ENCODE measurements around the gene CRISP1.

The CRISP1 gene

DNA sequence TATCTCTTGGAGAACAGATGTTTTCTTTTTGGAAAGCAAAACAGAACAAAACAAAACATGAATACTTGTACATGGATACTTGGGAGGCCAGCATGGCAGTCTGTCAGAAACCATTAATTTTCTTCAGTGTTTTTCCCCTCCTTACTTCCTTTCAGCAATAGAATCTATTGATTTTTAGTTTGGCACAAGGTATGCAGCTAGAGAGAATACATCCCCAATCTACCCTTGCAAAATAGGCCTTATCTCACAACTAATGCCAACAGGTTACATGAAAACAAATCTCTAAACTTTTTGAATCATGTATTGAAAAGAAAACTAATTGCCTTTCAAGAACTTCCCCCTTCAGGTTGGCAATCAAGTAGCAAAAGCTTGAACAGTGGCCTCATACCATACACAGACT lies 82.1 kb downstream of the CRISP1 start:
- H3K27ac ChIP-seq: no peak overlapping the region
- TF ChIP-seq, protein P1, sequence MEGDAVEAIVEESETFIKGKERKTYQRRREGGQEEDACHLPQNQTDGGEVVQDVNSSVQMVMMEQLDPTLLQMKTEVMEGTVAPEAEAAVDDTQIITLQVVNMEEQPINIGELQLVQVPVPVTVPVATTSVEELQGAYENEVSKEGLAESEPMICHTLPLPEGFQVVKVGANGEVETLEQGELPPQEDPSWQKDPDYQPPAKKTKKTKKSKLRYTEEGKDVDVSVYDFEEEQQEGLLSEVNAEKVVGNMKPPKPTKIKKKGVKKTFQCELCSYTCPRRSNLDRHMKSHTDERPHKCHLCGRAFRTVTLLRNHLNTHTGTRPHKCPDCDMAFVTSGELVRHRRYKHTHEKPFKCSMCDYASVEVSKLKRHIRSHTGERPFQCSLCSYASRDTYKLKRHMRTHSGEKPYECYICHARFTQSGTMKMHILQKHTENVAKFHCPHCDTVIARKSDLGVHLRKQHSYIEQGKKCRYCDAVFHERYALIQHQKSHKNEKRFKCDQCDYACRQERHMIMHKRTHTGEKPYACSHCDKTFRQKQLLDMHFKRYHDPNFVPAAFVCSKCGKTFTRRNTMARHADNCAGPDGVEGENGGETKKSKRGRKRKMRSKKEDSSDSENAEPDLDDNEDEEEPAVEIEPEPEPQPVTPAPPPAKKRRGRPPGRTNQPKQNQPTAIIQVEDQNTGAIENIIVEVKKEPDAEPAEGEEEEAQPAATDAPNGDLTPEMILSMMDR (conservative IDR thresholded peaks at IDR 0.05): no peak
- TF ChIP-seq ZFX (IDR thresholded peaks at IDR 0.05): no peak
